ENCODE measurements around the gene CHRNA3.

The CHRNA3 gene

GRCh38 chr15:78564743-78565096, 56.1 kb downstream of the CHRNA3 start:
- TF ChIP-seq FOXM1 (IDR thresholded peaks at IDR 0.05; ENCODE audit: borderline replicate concordance, low read depth) (no peak), TCF12 (IDR thresholded peaks at IDR 0.05; ENCODE audit: low read depth) (no peak), CREB1 (IDR thresholded peaks at IDR 0.05; ENCODE audit: low read depth) (no peak), EGR1 (IDR thresholded peaks at IDR 0.05) (no peak), RAD21 (IDR thresholded peaks at IDR 0.05; ENCODE audit: low read depth) (no peak), REST (IDR thresholded peaks at IDR 0.05; ENCODE audit: low read depth) (no peak), ZBTB7A (IDR thresholded peaks at IDR 0.05; ENCODE audit: low read depth) (no peak)

- TF ChIP-seq NFIC (IDR thresholded peaks at IDR 0.05): no peak
- no peak for TF ChIP-seq CEBPB (IDR thresholded peaks at IDR 0.05)
- no peak for TF ChIP-seq MAX (IDR thresholded peaks at IDR 0.05)
- TF ChIP-seq RAD21 (IDR thresholded peaks at IDR 0.05; ENCODE audit: low read depth): no peak
- TF ChIP-seq EP300 (IDR thresholded peaks at IDR 0.05; ENCODE audit: borderline replicate concordance): no peak
- TF ChIP-seq TEAD4 (IDR thresholded peaks at IDR 0.05): no peak
- no peak for TF ChIP-seq USF1 (IDR thresholded peaks at IDR 0.05)
- no peak for TF ChIP-seq TCF12 (IDR thresholded peaks at IDR 0.05; ENCODE audit: low read depth)
- TF ChIP-seq CREB1 (IDR thresholded peaks at IDR 0.05; ENCODE audit: low read depth): no peak
- no peak for TF ChIP-seq EGR1 (IDR thresholded peaks at IDR 0.05)
Measured at GRCh38 chr15:78563092-78563491, 57.7 kb downstream of the CHRNA3 start.

- no peak for TF ChIP-seq TAF1 (IDR thresholded peaks at IDR 0.05; ENCODE audit: low read depth)
- no peak for TF ChIP-seq EGR1 (IDR thresholded peaks at IDR 0.05)
- no peak for TF ChIP-seq RAD21 (IDR thresholded peaks at IDR 0.05; ENCODE audit: low read depth)
- no peak for TF ChIP-seq YY1 (IDR thresholded peaks at IDR 0.05; ENCODE audit: low read depth)
- no peak for TF ChIP-seq REST (IDR thresholded peaks at IDR 0.05; ENCODE audit: low read depth)
- no peak for TF ChIP-seq CEBPB (IDR thresholded peaks at IDR 0.05)
- TF ChIP-seq MAX (IDR thresholded peaks at IDR 0.05): no peak
- no peak for TF ChIP-seq TCF12 (IDR thresholded peaks at IDR 0.05; ENCODE audit: low read depth)
- no peak for TF ChIP-seq NFIC (IDR thresholded peaks at IDR 0.05)
- TF ChIP-seq USF1 (IDR thresholded peaks at IDR 0.05): no peak
- no peak for TF ChIP-seq EP300 (IDR thresholded peaks at IDR 0.05; ENCODE audit: borderline replicate concordance)
- TF ChIP-seq TEAD4 (IDR thresholded peaks at IDR 0.05): no peak
- no peak for TF ChIP-seq FOXM1 (IDR thresholded peaks at IDR 0.05; ENCODE audit: borderline replicate concordance, low read depth)
- TF ChIP-seq ZBTB7A (IDR thresholded peaks at IDR 0.05; ENCODE audit: low read depth): no peak
- TF ChIP-seq CREB1 (IDR thresholded peaks at IDR 0.05; ENCODE audit: low read depth): no peak
Measured at GRCh38 chr15:78561490-78561889, 59.3 kb downstream of the CHRNA3 start.

- TF ChIP-seq TEAD4 (IDR thresholded peaks at IDR 0.05) (no peak), EP300 (IDR thresholded peaks at IDR 0.05; ENCODE audit: borderline replicate concordance) (no peak), FOXM1 (IDR thresholded peaks at IDR 0.05; ENCODE audit: borderline replicate concordance, low read depth) (no peak), CEBPB (IDR thresholded peaks at IDR 0.05) (no peak), EGR1 (IDR thresholded peaks at IDR 0.05) (no peak), USF1 (IDR thresholded peaks at IDR 0.05) (no peak), TCF12 (IDR thresholded peaks at IDR 0.05; ENCODE audit: low read depth) (no peak), RAD21 (IDR thresholded peaks at IDR 0.05; ENCODE audit: low read depth) (no peak), ZBTB7A (IDR thresholded peaks at IDR 0.05; ENCODE audit: low read depth) (no peak), REST (IDR thresholded peaks at IDR 0.05; ENCODE audit: low read depth) (no peak), MAX (IDR thresholded peaks at IDR 0.05) (no peak)
Measured at GRCh38 chr15:78552597-78552996, 68.2 kb downstream of the CHRNA3 start.
